ENCODE measurements around the gene DACH1.
"Not testable (repeated sequence)": the region's sequence is repeated elsewhere in the genome, so short reads cannot be mapped to it uniquely, and the experiment has no call there.

DACH1 gene

GRCh38 chr13:71785361-71785760, 81.6 kb downstream of the DACH1 start:
- no peak for DNase-seq

- DNase-seq = no peak
Observed at GRCh38 chr13:71780546-71780945, 86.5 kb downstream of the DACH1 start.

GRCh38 chr13:71778998-71779397, 88.0 kb downstream of the DACH1 start:
- not testable (repeated sequence) for DNase-seq

GRCh38 chr13:71775966-71776365, 91.0 kb downstream of the DACH1 start:
- DNase-seq = no peak

GRCh38 chr13:71774863-71775262, 92.1 kb downstream of the DACH1 start:
- DNase-seq = no peak

- DNase-seq = no peak
Observed at GRCh38 chr13:71773531-71773930, 93.5 kb downstream of the DACH1 start.

- DNase-seq = no peak
Observed at GRCh38 chr13:71772361-71772760, 94.6 kb downstream of the DACH1 start.

GRCh38 chr13:71771144-71771543, 95.9 kb downstream of the DACH1 start:
- no peak for DNase-seq

- DNase-seq = no peak
Observed at GRCh38 chr13:71770710-71771109, 96.3 kb downstream of the DACH1 start.

- DNase-seq = no peak
Observed at GRCh38 chr13:71768881-71769280, 98.1 kb downstream of the DACH1 start.

GRCh38 chr13:71759651-71760511, 107.1 kb downstream of the DACH1 start:
- DNase-seq = peak in 1 of 56 donors; percentile 0

- no peak for DNase-seq
Observed at GRCh38 chr13:71758828-71759227, 108.2 kb downstream of the DACH1 start.

GRCh38 chr13:71754407-71754974, 112.5 kb downstream of the DACH1 start:
- DNase-seq = no peak

- no peak for DNase-seq
Observed at GRCh38 chr13:71752775-71753513, 114.1 kb downstream of the DACH1 start.

GRCh38 chr13:71751073-71751472, 115.9 kb downstream of the DACH1 start:
- no peak for DNase-seq

GRCh38 chr13:71730267-71730666, 136.7 kb downstream of the DACH1 start:
- no peak for DNase-seq

GRCh38 chr13:71729441-71729840, 137.6 kb downstream of the DACH1 start:
- no peak for DNase-seq

- DNase-seq = no peak
Observed at GRCh38 chr13:71727662-71728061, 139.3 kb downstream of the DACH1 start.

GRCh38 chr13:71727042-71727441, 140.0 kb downstream of the DACH1 start:
- DNase-seq = no peak

GRCh38 chr13:71722206-71722605, 144.8 kb downstream of the DACH1 start:
- DNase-seq = no peak

GRCh38 chr13:71721104-71721503, 145.9 kb downstream of the DACH1 start:
- no peak for DNase-seq

- no peak for DNase-seq
Observed at GRCh38 chr13:71718931-71719330, 148.1 kb downstream of the DACH1 start.
